Tibial artery (tissue), 4 donors: ENCODE data around the gene APCDD1L.

Experiments used
- DNase-seq, 2 donors: peaks; one replicate each; pipeline ENCODE4 v3.0.0-alpha.2; 2019
- H3K27ac ChIP-seq, 2 donors: fragments of 200-600 bp; sonication (generic) in 1 of 2; 1 replicate in 1 of 2; 2 replicates in 1 of 2; pipeline ENCODE4 v1.5.1; 2018 to 2019; ENCODE audit warnings: mild to moderate bottlenecking in 1 of 2
- H3K27me3 ChIP-seq, 2 donors: fragments of 200-600 bp; sonication (generic) in 1 of 2; one replicate each; pipeline versions ENCODE4 v1.5.1 to v1.6.0; 2016 to 2019
- H3K36me3 ChIP-seq, 3 donors: fragments of 200-600 bp; sonication (generic) in 2 of 3; one replicate each; pipeline ENCODE4 v1.5.1; 2016 to 2019; ENCODE audit warnings: mild to moderate bottlenecking in 2 of 3
- H3K4me1 ChIP-seq, 4 donors: fragments of 200-600 bp; sonication (generic) in 2 of 4; 1 replicate in 3 of 4; 2 replicates in 1 of 4; pipeline ENCODE4 v1.5.1; 2016 to 2019
- H3K4me3 ChIP-seq, 2 donors: fragments of 200-600 bp; sonication (generic) in 1 of 2; 1 replicate in 1 of 2; 2 replicates in 1 of 2; pipeline ENCODE4 v1.5.1; 2018 to 2019; ENCODE audit warnings: mild to moderate bottlenecking in 2 of 2
- H3K9me3 ChIP-seq, 3 donors: fragments of 200-600 bp; sonication (generic) in 1 of 3; one replicate each; pipeline ENCODE4 v1.5.1; 2016 to 2019
- CTCF ChIP-seq, 2 experiments: fragments of 200-600 bp in 1 of 2; fragments of 450-650 bp in 1 of 2; IDR thresholded peaks; one replicate each; pipeline ENCODE4 v1.5.1; 2017 to 2019; ENCODE audit warnings: antibody characterized with exemption in 2 of 2, mild to moderate bottlenecking in 1 of 2, moderate library complexity in 1 of 2
- intact Hi-C: fragments of 100-400 bp; cut with DNase I; formaldehyde crosslinking; loops from one replicate; pipeline ENCODE4 v1.15.0; 2023; ENCODE audit warnings: low total_unique reads

The APCDD1L gene

GRCh38 chr20:58441723-58442122 is 73.5 kb downstream of the APCDD1L start:
- no peak overlapping the region for H3K27ac ChIP-seq
- peaks cover 13 to 70% (median 48%) of the 10 kb centered on the region in 3 donors for H3K36me3 ChIP-seq
- TF ChIP-seq CTCF (IDR thresholded peaks at IDR 0.05) = no peak
- intact Hi-C loops = no loop called here
- H3K4me3 ChIP-seq = no peak overlapping the region
- H3K9me3 ChIP-seq = no peaks in the 10 kb centered on the region
- H3K4me1 ChIP-seq = no peaks in the 10 kb centered on the region
- DNase-seq = no peak
- no peaks in the 10 kb centered on the region for H3K27me3 ChIP-seq

- peaks cover 11 to 59% (median 40%) of the 10 kb centered on the region in 3 donors for H3K36me3 ChIP-seq
- DNase-seq = no peak
- intact Hi-C loops = no loop called here
- H3K4me1 ChIP-seq = no peaks in the 10 kb centered on the region
- TF ChIP-seq CTCF (IDR thresholded peaks at IDR 0.05) = no peak
- no peaks in the 10 kb centered on the region for H3K27me3 ChIP-seq
- H3K27ac ChIP-seq = no peak overlapping the region
- no peaks in the 10 kb centered on the region for H3K9me3 ChIP-seq
- H3K4me3 ChIP-seq = no peak overlapping the region
Observed at GRCh38 chr20:58440021-58440767, 75.0 kb downstream of the APCDD1L start.

- Histone ChIP-seq H3K4me1 (no peaks in the 10 kb centered on the region), H3K27me3 (no peaks in the 10 kb centered on the region), H3K4me3 (no peak overlapping the region), H3K27ac (no peak overlapping the region), H3K9me3 (no peaks in the 10 kb centered on the region), H3K36me3 (peaks cover 9 to 50% (median 29%) of the 10 kb centered on the region in 3 donors)
- no peak for DNase-seq
- no peak for TF ChIP-seq CTCF (IDR thresholded peaks at IDR 0.05)
- intact Hi-C loops = no loop called here
Observed at GRCh38 chr20:58438970-58439808, 76.0 kb downstream of the APCDD1L start.

- H3K9me3 ChIP-seq = no peaks in the 10 kb centered on the region
- H3K4me3 ChIP-seq = no peak overlapping the region
- no peak overlapping the region for H3K27ac ChIP-seq
- intact Hi-C loops = no loop called here
- DNase-seq = no peak
- H3K27me3 ChIP-seq = no peaks in the 10 kb centered on the region
- peaks cover 4 to 32% (median 16%) of the 10 kb centered on the region in 3 donors for H3K36me3 ChIP-seq
- no peak for TF ChIP-seq CTCF (IDR thresholded peaks at IDR 0.05)
- H3K4me1 ChIP-seq = peaks cover 0 to 11% (median under 1%) of the 10 kb centered on the region in 4 donors
Observed at GRCh38 chr20:58436868-58437645, 78.1 kb downstream of the APCDD1L start.

- Histone ChIP-seq H3K27me3 (no peaks in the 10 kb centered on the region), H3K4me3 (no peak overlapping the region), H3K27ac (no peak overlapping the region), H3K9me3 (no peaks in the 10 kb centered on the region), H3K36me3 (peaks cover 4 to 19% (median 12%) of the 10 kb centered on the region in 3 donors), H3K4me1 (peaks cover 0 to 29% (median 3%) of the 10 kb centered on the region in 4 donors)
- TF ChIP-seq CTCF (IDR thresholded peaks at IDR 0.05) = no peak
- intact Hi-C loops = no loop called here
- DNase-seq = no peak
Observed at GRCh38 chr20:58435237-58435636, 80.0 kb downstream of the APCDD1L start.
